ENCODE measurements around the gene RMND1. TPM values are rescaled to one million over a fixed set of nuclear protein-coding genes. Genes with fewer than 3 reads are reported as not detected.

RMND1 gene
- total RNA-seq, 3 donors from 2014 or later, result 16.5 to 25.6 (median 21.0) TPM

GRCh38 chr6:151417477-151417876 lies 34.4 kb downstream of the RMND1 start:
- intact Hi-C loops (cut with DNase I, micrococcal nuclease), result no loop called here
- ATAC-seq (no peak), DNase-seq (no peak)
- Histone ChIP-seq H3K36me3 (ENCODE audit: low read depth) (no peaks in the 10 kb centered on the region), H3K4me1 (ENCODE audit: low read depth) (no peaks in the 10 kb centered on the region), H3K9me3 (no peaks in the 10 kb centered on the region), H3K4me3 (no peak overlapping the region)
- TF ChIP-seq CTCF (IDR thresholded peaks at IDR 0.05), result no peak

GRCh38 chr6:151414641-151415260 lies 37.2 kb downstream of the RMND1 start:
- intact Hi-C loops (cut with DNase I, micrococcal nuclease), result no loop called here
- no peak for ATAC-seq
- Histone ChIP-seq H3K36me3 (ENCODE audit: low read depth) (no peaks in the 10 kb centered on the region), H3K4me3 (no peak overlapping the region), H3K4me1 (ENCODE audit: low read depth) (no peaks in the 10 kb centered on the region), H3K9me3 (no peaks in the 10 kb centered on the region)
- TF ChIP-seq CTCF (IDR thresholded peaks at IDR 0.05), result no peak
- DNase-seq, result no peak

GRCh38 chr6:151413372-151414145 lies 38.4 kb downstream of the RMND1 start:
- H3K4me1 ChIP-seq (ENCODE audit: low read depth), result no peaks in the 10 kb centered on the region
- no peaks in the 10 kb centered on the region for H3K36me3 ChIP-seq (ENCODE audit: low read depth)
- no peak for TF ChIP-seq CTCF (IDR thresholded peaks at IDR 0.05)
- peak in 1 of 3 donors; percentile 12 for DNase-seq
- ATAC-seq, result peak; percentile 44
- no peaks in the 10 kb centered on the region for H3K9me3 ChIP-seq
- intact Hi-C loops (cut with DNase I, micrococcal nuclease), result no loop called here
- no peak overlapping the region for H3K4me3 ChIP-seq

- Histone ChIP-seq H3K4me1 (ENCODE audit: low read depth) (no peaks in the 10 kb centered on the region), H3K4me3 (no peak overlapping the region), H3K36me3 (ENCODE audit: low read depth) (no peaks in the 10 kb centered on the region), H3K9me3 (no peaks in the 10 kb centered on the region)
- DNase-seq, result no peak
- intact Hi-C loops (cut with DNase I, micrococcal nuclease), result no loop called here
- ATAC-seq, result no peak
- no peak for TF ChIP-seq CTCF (IDR thresholded peaks at IDR 0.05)
These were observed 39.0 kb downstream of the RMND1 start for GRCh38 chr6:151412909-151413308.

GRCh38 chr6:151409679-151410078 lies 42.2 kb downstream of the RMND1 start:
- no peak for ATAC-seq
- DNase-seq, result no peak
- no peak overlapping the region for H3K4me3 ChIP-seq
- TF ChIP-seq CTCF (IDR thresholded peaks at IDR 0.05), result no peak
- H3K4me1 ChIP-seq (ENCODE audit: low read depth), result no peaks in the 10 kb centered on the region
- no peaks in the 10 kb centered on the region for H3K9me3 ChIP-seq
- intact Hi-C loops (cut with DNase I, micrococcal nuclease), result no loop called here
- no peaks in the 10 kb centered on the region for H3K36me3 ChIP-seq (ENCODE audit: low read depth)
